Cardiac fibroblast (primary cell): ENCODE measurements around the gene DAAM1.

Experiments used
- DNase-seq, 2 donors: peaks; one replicate each; pipeline versions ENCODE4 v3.0.0 to v3.0.0-alpha.2; 2010; ENCODE audit warnings: low read depth in 2 of 2
- H3K4me3 ChIP-seq, 2 donors: replicated peaks in 1 of 2; 1 replicate in 1 of 2; 2 replicates in 1 of 2; pipeline ENCODE4 v1.5.1; 2011; ENCODE audit warnings: low read depth in 2 of 2, low read length in 2 of 2, mild to moderate bottlenecking in 2 of 2, moderate library complexity in 1 of 2
- CTCF ChIP-seq: IDR thresholded peaks from one replicate; pipeline ENCODE4 v1.5.1; 2011; ENCODE audit warnings: low read depth, mild to moderate bottlenecking, low read length, inconsistent platforms

The DAAM1 gene

GRCh38 chr14:59376686-59377085 is 188.2 kb downstream of the DAAM1 start:
- no peak for TF ChIP-seq CTCF
- no peak for DNase-seq
- H3K4me3 ChIP-seq, result no peak overlapping the region

GRCh38 chr14:59377491-59377890 is 189.0 kb downstream of the DAAM1 start:
- no peak overlapping the region for H3K4me3 ChIP-seq
- peak in 1 of 2 donors; percentile 37 for DNase-seq
- TF ChIP-seq CTCF, result no peak

GRCh38 chr14:59377991-59378601 is 189.6 kb downstream of the DAAM1 start:
- H3K4me3 ChIP-seq, result no peak overlapping the region
- peak in 1 of 2 donors; percentile 26 for DNase-seq
- no peak for TF ChIP-seq CTCF

GRCh38 chr14:59389936-59390335 is 201.5 kb downstream of the DAAM1 start:
- TF ChIP-seq CTCF, result no peak
- DNase-seq, result no peak
- H3K4me3 ChIP-seq, result no peak overlapping the region

- no peak for TF ChIP-seq CTCF
- no peak overlapping the region for H3K4me3 ChIP-seq
These were observed 202.9 kb downstream of the DAAM1 start for GRCh38 chr14:59391388-59391787.

GRCh38 chr14:59394268-59394667 is 205.8 kb downstream of the DAAM1 start:
- DNase-seq, result peak in 1 of 2 donors; percentile 59
- H3K4me3 ChIP-seq, result no peak overlapping the region
- TF ChIP-seq CTCF, result no peak

More at GRCh38 chr14:59391388-59391787, 202.9 kb downstream of the DAAM1 start:
- no peak for DNase-seq

GRCh38 chr14:59395672-59396071 is 207.2 kb downstream of the DAAM1 start:
- no peak overlapping the region for H3K4me3 ChIP-seq
- DNase-seq, result peak in 1 of 2 donors; percentile 36
- no peak for TF ChIP-seq CTCF
